ENCODE data around the gene PLA2G12A.
"Not testable (repeated sequence)": the region's sequence is repeated elsewhere in the genome, so short reads cannot be mapped to it uniquely, and the experiment has no call there.

The PLA2G12A gene

DNA sequence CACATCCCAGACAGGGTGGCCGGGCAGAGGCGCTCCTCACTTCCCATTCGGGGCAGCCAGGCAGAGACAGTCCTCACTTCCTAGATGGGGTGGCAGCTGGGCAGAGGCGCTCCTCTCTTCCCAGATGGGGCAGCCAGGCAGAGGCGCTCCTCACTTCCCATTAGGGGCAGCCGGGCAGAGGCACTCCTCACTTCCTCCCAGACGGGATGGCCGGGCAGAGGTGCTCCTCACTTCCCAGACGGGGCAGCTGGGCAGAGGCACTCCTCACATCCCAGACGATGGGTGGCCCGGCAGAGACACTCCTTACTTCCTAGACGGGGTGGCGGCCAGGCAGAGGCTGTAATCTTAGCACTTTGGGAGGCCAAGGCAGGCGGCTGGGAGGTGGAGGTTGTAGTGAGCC, 50.9 kb downstream of the PLA2G12A start:
- not testable (repeated sequence) for DNase-seq (ENCODE audit: low read depth)

DNA sequence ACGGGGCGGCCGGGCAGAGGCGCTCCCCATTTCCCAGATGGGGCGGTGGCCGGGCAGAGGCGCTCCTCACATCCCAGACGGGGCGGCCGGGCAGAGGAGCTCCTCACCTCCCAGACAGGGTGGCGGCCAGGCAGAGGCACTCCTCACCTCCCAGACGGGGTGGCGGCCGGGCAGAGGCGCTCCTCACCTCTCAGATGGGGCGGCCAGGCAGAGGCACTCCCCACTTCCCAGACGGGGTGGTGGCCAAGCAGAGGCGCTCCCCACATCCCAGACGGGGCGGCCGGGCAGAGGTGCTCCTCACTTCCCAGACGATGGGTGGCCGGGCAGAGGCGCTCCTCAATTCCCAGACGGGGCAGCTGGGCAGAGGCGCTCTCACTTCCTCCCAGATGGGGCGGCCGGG, 51.4 kb downstream of the PLA2G12A start:
- DNase-seq (ENCODE audit: low read depth) = not testable (repeated sequence)

DNA sequence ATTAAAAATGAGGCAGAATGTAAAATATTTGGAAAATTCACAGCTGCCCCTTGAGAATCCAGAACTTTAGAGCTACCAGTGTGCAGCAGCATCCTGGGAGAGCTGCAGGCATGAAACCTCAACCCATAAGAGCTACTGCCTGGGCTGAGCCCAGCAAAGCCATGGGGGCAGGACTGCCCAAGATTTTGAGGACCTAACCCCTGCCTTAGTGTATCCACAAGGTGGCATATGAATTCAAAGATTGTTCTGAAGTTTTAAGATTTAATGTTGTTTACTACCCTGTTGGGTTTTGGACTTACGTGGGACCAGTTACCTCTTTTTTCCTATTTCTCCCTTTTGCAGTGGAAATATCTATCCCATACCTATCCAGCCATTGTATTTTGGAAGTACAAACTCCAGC, 53.0 kb downstream of the PLA2G12A start:
- no peak for DNase-seq (ENCODE audit: low read depth)

DNA sequence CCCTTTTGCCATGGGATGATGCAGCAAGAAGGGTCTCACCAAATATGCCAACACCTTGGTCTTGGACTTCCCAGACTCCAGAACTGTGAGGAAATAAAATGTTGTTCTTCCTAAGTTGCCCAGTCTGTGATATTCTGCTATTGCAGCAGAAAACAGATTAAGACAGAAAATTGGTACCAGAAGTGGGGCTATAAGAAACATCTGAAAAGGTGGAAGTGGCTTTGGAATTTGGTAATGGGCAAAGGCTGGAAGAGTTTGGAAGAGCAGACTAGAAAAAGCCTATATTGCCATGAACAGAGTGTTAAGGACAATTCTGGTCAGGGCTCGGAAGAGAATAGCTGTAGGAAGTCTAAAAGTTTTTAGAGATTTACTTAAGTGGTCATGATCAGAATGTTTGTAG, 54.0 kb downstream of the PLA2G12A start:
- DNase-seq (ENCODE audit: low read depth) = no peak

DNA sequence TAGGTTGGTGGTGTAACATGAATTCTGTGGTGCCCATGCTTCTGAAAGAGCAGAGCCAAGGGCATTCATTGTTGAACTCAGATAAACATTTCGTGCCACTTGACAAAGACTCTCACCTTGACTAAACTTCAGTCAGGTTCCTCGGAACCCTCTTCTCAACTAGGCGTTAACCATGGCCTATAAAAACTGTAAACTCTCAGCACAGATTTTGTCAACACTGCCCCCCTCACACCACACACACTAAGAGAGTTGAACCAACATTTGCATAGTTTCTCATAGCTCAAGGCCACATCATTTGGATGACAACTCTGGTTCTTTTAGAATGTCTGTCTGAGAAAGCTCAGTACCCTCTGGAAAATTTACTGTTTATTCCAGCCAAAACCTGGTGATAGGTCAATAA, 54.7 kb downstream of the PLA2G12A start:
- DNase-seq (ENCODE audit: low read depth) = no peak

DNA sequence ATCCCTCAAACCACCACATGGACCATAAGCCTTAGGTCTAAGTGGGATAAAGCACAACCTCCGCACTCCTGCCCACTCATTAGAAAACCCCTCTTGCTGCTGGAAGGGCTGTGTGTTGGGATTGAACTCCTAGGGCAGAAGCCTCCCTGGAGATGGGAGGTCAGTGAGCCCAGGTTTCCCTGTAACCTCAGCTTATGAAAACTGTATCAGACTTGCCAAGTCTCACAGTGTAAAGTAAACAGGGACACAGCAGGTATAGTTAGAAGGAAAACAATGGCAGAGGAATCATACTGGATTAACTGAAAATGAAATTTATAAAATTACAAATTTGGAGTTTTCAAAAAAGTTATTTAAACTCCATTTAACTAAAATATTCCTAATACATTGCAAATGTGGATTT, 56.6 kb downstream of the PLA2G12A start:
- DNase-seq (ENCODE audit: low read depth) = no peak

DNA sequence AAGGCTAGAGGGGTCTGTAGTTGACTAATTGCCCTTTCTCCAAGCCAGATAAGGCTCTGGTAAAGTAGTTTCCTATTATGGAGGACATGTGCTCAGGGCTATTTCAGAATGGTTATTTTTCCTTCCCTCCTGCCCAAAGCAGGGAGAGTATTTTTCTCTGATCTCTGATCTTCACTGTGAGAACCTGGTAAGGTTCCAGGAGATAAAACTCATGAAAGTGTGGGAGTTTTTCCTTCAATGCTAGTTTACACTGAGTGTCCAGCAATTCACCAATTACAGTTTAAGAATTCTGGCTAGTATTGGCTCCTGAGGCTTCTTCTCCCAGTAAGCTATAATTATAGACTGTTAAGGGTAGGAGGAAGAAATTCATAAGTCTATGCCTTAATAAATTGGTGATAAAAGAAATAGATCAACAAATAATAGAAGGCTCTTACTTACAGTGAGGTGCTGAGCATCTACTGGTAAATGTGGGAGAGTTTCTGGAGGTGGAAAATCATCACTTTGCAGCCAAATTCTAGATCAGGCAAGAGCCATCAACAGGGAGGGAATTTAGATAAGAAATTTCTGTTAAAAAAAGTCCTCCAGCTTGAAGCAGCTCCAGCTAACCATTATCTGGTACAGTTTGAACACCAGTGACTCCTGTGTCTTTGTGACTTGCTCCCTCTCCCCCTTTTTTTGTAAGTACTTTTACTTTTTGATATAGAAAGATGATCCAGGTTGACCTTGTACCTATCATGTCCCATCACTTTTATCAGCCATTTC, 57.5 kb downstream of the PLA2G12A start:
- DNase-seq (ENCODE audit: low read depth) = no peak

DNA sequence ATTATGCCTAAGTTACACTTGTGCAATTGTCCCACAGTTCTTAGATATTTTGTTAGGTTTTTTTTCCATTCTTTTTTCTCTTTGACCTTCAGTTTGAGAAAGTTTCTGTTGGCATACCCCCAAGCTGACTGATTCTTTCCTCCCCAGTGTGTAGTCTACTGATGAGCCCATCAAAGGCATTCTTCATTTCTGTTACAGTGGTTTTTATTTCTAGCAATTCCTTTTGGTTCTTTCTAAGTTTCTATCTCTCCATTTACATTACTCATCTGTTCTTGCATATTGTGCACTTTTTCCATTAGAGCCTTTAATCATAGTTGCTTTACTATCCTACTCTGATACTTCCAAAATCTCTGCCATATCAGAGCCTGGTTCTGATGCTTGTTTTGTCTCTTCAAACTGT, 58.5 kb downstream of the PLA2G12A start:
- DNase-seq (ENCODE audit: low read depth) = no peak

DNA sequence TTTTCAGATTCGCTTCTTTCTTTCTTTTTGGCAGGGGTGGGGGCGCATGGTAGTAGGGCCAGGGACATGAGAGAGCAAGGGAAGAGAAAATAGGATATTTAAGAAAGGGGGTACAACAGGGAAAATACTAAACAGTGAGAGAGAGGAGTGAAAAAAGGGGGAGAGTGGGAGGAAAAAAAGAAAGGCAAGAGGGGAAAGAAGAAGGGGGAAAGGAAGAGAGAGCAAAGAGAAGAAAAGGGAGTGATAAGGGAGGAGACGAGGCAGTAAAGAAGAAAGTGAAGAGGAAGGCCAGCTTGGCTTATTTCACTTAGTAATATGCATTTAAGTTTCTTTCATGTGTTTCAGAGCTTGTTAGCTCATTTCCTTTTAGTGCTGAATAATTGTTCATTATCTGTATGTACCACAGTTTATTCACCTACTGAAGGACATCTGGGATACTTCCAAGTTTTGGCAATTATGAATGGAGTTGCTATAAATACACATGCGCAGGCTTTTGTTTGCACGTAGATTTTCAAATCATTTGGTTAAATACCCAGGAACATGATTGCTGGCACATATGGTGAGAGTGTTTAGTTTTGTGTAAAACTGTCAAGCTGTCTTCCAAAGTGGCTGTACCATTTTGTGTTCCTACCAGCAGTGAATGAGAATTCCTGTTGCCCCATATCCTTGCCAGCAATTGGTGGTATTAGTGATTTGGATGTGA, 63.9 kb downstream of the PLA2G12A start:
- no peak for DNase-seq (ENCODE audit: low read depth)

DNA sequence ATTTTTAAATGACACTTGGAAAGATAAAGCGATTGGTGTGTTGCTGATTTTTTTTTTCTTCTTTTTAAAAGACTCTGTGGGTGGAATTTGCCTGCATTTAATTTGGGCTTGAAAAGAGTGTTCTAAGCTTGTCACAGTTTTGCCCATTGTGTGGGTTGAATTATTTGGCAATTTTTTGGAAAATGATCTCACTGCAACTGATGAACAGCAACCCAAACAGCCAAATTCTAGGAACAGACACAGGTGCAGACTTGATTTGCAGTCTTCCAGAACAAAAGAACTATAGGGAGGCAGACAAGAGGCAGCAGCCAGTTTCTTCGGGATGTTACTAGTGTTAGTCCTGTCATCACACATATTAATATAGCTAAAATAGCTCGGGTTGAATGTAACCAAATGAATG, 67.1 kb downstream of the PLA2G12A start:
- DNase-seq (ENCODE audit: low read depth) = no peak

DNA sequence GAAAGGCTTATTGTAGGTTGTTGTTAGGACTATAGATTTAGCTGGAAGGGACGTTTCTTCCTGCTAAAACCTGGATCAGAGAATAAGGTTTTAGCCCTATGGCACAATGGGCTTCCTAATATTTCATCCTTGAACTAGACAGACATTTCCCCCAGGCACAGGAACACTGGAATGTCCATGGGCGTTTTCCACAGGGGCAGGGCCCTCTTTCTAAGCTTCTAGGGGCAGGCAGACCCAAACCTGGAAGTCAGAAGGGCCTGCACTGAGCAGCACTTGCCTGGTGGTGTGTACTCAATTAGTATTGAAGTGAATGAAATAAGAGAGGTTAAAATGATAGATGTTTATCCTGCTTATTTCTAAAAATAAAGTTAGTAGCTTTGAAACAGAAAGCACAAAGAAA, 67.8 kb downstream of the PLA2G12A start:
- no peak for DNase-seq (ENCODE audit: low read depth)
